NK-92 (cell line): ENCODE results near the gene PLCB3.
"Not testable (repeated sequence)": the region's sequence is repeated elsewhere in the genome, so short reads cannot be mapped to it uniquely, and the experiment has no call there.

Experiments
- DNase-seq: peaks from one replicate; lab custom pipeline; 2025; ENCODE audit not compliant: unreplicated experiment; lab: John Stamatoyannopoulos, UW

Gene PLCB3

GRCh38 chr11:64235437-64236161 lies 15.7 kb upstream of the PLCB3 start:
- no peak for DNase-seq

GRCh38 chr11:64237484-64237951 lies 13.8 kb upstream of the PLCB3 start:
- no peak for DNase-seq

- DNase-seq: no peak
These were observed 13.3 kb upstream of the PLCB3 start for GRCh38 chr11:64238076-64238475.

- no peak for DNase-seq
These were observed 12.3 kb upstream of the PLCB3 start for GRCh38 chr11:64238999-64239398.

GRCh38 chr11:64239662-64240434 lies 11.5 kb upstream of the PLCB3 start:
- no peak for DNase-seq

GRCh38 chr11:64240435-64241240 lies 10.7 kb upstream of the PLCB3 start, which contains the start of gene FKBP2:
FKBP2 (plus strand) TSS chr11:64241095; CDS start chr11:64242388, 1,293 bp downstream.
- peak; percentile 88 for DNase-seq

- peak; percentile 95 for DNase-seq
These were observed 10.2 kb upstream of the PLCB3 start for GRCh38 chr11:64241241-64241490.

GRCh38 chr11:64241491-64242374 lies 9.6 kb upstream of the PLCB3 start:
- no peak for DNase-seq

- DNase-seq: no peak
These were observed 8.0 kb upstream of the PLCB3 start for GRCh38 chr11:64243236-64243854.

- DNase-seq: no peak
These were observed 7.2 kb upstream of the PLCB3 start for GRCh38 chr11:64244107-64244506.

- DNase-seq: no peak
These were observed 6.4 kb upstream of the PLCB3 start for GRCh38 chr11:64244966-64245365.

GRCh38 chr11:64245401-64245796 lies 5.9 kb upstream of the PLCB3 start:
- no peak for DNase-seq

- DNase-seq: no peak
These were observed 5.3 kb upstream of the PLCB3 start for GRCh38 chr11:64245797-64246620.

GRCh38 chr11:64246621-64246870 lies 4.8 kb upstream of the PLCB3 start:
- not testable (repeated sequence) for DNase-seq

- no peak for DNase-seq
These were observed 4.2 kb upstream of the PLCB3 start, which contains the start of gene PPP1R14B for GRCh38 chr11:64246871-64247728. PPP1R14B (minus strand) TSS chr11:64246943; CDS start chr11:64246673, 270 bp downstream.

- DNase-seq: no peak
These were observed 3.4 kb upstream of the PLCB3 start for GRCh38 chr11:64247729-64248531.

GRCh38 chr11:64248578-64248977 lies 2.8 kb upstream of the PLCB3 start:
- no peak for DNase-seq

GRCh38 chr11:64249038-64249437 lies 2.3 kb upstream of the PLCB3 start:
- DNase-seq: no peak
